ENCODE data around the gene ZNF764. TPM values are rescaled to one million over a fixed set of nuclear protein-coding genes. Genes with fewer than 3 reads are reported as not detected.

ZNF764 gene
- polyA plus RNA-seq, 1 donor = 11.8 TPM

Other genes starting within 250 kb of the ZNF764 start
- 53.5 TPM for gene CD2BP2, start 203.1 kb downstream of the ZNF764 start, polyA plus RNA-seq (ENCODE audit: insufficient read length)
- 35.5 TPM for gene TBC1D10B, start 187.9 kb downstream of the ZNF764 start, polyA plus RNA-seq (ENCODE audit: insufficient read length)
- gene MYL11, start 183.6 kb downstream of the ZNF764 start, polyA plus RNA-seq (ENCODE audit: insufficient read length) = 0.63 TPM
- gene SEPTIN1, start 175.8 kb downstream of the ZNF764 start, polyA plus RNA-seq (ENCODE audit: insufficient read length) = 1.8 TPM
- gene ZNF48, start 163.0 kb downstream of the ZNF764 start, polyA plus RNA-seq (ENCODE audit: insufficient read length) = 12.4 TPM
- gene ZNF771, start 150.8 kb downstream of the ZNF764 start, polyA plus RNA-seq (ENCODE audit: insufficient read length) = 4.5 TPM
- gene DCTPP1, start 128.3 kb downstream of the ZNF764 start, polyA plus RNA-seq (ENCODE audit: insufficient read length) = 43.9 TPM
- 87.0 TPM for gene SEPHS2, start 112.5 kb downstream of the ZNF764 start, polyA plus RNA-seq (ENCODE audit: insufficient read length)
- gene ITGAL, start 85.6 kb downstream of the ZNF764 start, polyA plus RNA-seq (ENCODE audit: insufficient read length) = 2.1 TPM
- gene ZNF768, start 31.8 kb downstream of the ZNF764 start, polyA plus RNA-seq (ENCODE audit: insufficient read length) = 44.5 TPM
- gene ZNF747, start 23.5 kb downstream of the ZNF764 start, polyA plus RNA-seq (ENCODE audit: insufficient read length) = 9.4 TPM
- 13.6 TPM for gene ZNF688, start 13.3 kb upstream of the ZNF764 start, polyA plus RNA-seq (ENCODE audit: insufficient read length)
- 30.0 TPM for gene ZNF785, start 27.3 kb upstream of the ZNF764 start, polyA plus RNA-seq (ENCODE audit: insufficient read length)
- 14.0 TPM for gene ZNF689, start 52.0 kb upstream of the ZNF764 start, polyA plus RNA-seq (ENCODE audit: insufficient read length)
- gene PRR14, start 92.6 kb upstream of the ZNF764 start, polyA plus RNA-seq (ENCODE audit: insufficient read length) = 50.1 TPM
- gene FBRS, start 100.1 kb upstream of the ZNF764 start, polyA plus RNA-seq (ENCODE audit: insufficient read length) = 57.7 TPM
- gene SRCAP, start 140.8 kb upstream of the ZNF764 start, polyA plus RNA-seq (ENCODE audit: insufficient read length) = 37.1 TPM
- 39.8 TPM for gene PHKG2, start 190.1 kb upstream of the ZNF764 start, polyA plus RNA-seq (ENCODE audit: insufficient read length)
- gene CFAP119, start 203.7 kb upstream of the ZNF764 start, polyA plus RNA-seq (ENCODE audit: insufficient read length) = 8.8 TPM
- gene RNF40, start 203.9 kb upstream of the ZNF764 start, polyA plus RNA-seq (ENCODE audit: insufficient read length) = 121 TPM
- gene ZNF629, start 228.8 kb upstream of the ZNF764 start, polyA plus RNA-seq (ENCODE audit: insufficient read length) = 27.6 TPM